ENCODE results near the gene SCAMP1. TPM values are rescaled to one million over a fixed set of nuclear protein-coding genes. Genes with fewer than 3 reads are reported as not detected.

The SCAMP1 gene
- total RNA-seq, 2 donors from 2014 or later = 32.8 to 38.0 TPM

DNA sequence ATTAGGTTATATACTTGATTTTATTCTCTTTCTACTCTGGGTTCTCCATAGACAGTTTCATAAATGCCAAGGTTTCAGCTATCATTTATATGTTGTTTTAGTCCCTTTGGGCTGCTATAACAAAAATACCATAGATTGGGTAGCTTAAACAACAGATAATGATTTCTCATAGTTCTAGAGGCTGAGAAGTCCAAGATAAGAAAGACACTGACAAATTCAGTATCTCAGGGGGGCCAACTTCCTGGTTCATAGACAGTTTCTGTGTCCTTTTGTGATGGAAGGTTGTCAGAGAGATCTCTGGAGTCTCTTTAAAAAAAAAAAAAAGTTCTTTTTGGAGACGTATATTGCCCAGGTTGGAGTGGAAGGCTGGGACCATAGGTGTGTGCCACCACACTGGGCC lies 113.3 kb downstream of the SCAMP1 start:
- DNase-seq = no peak
- intact Hi-C loops (cut with DNase I) = loop anchor here in 1 of 2 donors (5.0 to 10.0 kb wide), 2 partner anchors 59 to 151 kb away; no protein-coding TSS in a partner anchor
- no peak for ATAC-seq

DNA sequence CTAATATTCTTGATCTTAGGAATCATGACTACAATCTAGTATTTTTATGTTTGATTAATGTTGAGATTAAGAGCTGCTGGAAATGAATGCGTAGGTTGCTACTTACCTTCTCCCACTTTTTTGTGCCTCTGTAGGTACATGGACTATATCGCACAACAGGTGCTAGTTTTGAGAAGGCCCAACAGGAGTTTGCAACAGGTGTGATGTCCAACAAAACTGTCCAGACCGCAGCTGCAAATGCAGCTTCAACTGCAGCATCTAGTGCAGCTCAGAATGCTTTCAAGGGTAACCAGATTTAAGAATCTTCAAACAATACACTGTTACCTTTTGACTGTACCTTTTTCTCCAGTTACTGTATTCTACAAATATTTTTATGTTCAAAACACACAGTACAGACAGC lies 115.0 kb downstream of the SCAMP1 start:
- no peak for DNase-seq
- ATAC-seq = no peak
- intact Hi-C loops (cut with DNase I) = loop anchor here in 1 of 2 donors (10.0 kb wide), 1 partner anchor 149 kb away; no protein-coding TSS in a partner anchor

DNA sequence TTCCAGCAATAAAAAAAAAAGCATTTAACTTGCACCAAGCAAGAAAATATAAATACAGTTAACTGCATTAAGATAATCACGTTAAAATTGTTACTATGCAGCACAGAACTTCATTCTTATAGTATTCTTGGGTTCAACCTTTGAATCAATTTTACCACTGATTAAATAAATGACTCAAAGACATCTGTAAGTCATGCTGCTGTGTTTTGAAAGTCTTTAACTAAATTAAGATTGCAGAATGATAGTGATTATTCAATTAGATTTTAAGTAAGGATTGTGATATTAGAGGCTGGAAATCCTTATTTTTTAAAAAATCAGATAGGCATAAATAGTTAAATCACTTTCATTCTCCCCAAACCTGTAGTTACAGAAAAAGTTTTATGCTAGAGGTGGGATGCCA lies 116.4 kb downstream of the SCAMP1 start:
- intact Hi-C loops (cut with DNase I) = loop anchor here in 1 of 2 donors (10.0 kb wide), 1 partner anchor 148 kb away; no protein-coding TSS in a partner anchor
- DNase-seq (no peak), ATAC-seq (no peak)

DNA sequence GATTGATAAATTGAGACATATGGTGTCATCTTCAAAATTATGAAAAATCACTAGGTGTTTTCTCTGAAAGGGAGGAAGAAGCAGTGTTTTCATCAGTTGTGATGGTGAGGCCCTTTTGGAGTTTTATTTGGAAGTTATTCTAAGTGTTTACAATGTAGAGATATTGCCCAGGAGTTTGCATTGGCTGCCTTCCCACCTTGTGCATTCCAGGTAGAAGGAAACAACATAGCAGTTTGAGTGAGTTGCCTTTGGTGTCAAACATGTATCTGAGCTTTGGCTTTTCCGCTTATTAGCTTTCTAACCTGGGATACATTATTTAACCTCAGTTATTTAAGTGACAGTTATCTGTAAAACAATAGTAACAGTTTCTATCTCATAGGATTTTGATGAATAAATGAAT lies 122.5 kb downstream of the SCAMP1 start:
- DNase-seq (no peak), ATAC-seq (no peak)
- intact Hi-C loops (cut with DNase I) = no loop called here

DNA sequence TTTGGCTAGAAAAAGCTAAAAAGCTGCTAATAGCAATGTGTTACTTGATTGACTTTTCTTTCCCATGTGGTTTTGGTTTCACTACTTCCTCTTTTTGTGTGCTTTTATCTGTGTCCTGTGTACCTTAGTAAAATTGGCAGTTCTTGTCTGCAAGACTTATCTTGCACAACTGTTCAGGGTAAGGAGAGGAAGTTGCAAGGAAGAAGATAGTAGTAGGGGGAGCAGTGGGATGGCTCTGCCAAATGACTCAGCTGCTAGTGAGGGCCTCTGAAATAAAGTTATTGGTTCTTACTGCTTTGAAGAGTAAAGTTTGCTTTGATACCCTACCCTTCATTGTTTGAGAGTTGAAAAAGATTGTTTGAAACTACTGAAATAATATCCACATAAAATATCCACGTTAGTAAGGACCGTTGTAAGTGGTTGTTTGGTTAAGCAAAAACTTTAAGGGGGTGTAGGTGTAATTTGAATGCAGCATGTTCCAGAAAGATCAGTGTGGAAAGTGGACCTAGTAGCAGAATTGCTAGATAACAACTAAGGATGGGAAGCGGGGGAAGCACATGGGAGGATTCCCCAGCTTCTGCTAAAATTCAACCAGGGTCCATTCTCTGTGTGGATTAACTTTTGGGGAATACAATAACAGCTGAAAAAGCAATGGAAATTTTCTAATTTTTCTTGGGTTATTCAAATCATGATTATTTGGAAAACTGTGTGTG lies 123.5 kb downstream of the SCAMP1 start:
- DNase-seq (peak; percentile 31), ATAC-seq (peak; percentile 50 to 90)
- intact Hi-C loops (cut with DNase I) = no loop called here

DNA sequence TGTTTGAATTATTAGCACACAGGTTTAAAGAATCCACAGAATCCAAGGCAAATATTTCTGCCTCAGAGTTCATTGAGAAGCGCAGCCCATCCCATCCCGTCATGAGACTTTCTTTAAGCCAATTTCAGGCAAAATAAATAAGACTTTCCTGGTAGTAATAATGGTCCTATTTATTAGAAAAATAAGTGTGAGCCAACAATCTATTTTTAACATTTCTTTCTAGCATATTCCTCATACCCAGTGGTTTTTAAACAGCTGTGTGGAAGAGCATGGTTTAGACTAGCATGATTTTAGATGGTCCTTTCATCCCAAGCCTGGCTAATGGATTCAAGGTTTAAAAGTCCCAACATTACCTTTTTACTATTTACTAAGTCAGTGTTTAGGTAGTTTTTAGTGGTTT lies 125.8 kb downstream of the SCAMP1 start:
- peak in 1 of 2 donors; percentile 24 for ATAC-seq
- DNase-seq = no peak
- intact Hi-C loops (cut with DNase I) = no loop called here

DNA sequence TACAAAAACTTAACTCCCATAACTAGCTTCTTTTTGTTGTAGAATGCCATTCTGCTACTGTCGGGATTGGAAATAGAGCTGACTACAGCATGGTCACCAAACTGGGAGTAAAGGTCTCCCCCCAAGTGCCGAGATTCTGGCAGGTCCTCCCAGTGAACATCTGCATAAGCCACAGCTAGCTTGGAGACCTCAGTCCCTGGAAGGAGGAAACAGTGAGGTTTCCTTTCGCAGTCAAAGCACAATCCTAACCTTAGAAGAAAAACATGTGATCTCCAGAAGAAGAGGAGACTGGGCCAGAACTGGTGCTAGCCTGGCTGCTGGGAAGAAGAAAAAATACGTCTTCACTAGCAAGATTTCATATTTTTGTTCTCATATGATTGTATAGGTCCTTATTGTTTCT lies 127.4 kb downstream of the SCAMP1 start:
- ATAC-seq = no peak
- DNase-seq = no peak
- intact Hi-C loops (cut with DNase I) = no loop called here

DNA sequence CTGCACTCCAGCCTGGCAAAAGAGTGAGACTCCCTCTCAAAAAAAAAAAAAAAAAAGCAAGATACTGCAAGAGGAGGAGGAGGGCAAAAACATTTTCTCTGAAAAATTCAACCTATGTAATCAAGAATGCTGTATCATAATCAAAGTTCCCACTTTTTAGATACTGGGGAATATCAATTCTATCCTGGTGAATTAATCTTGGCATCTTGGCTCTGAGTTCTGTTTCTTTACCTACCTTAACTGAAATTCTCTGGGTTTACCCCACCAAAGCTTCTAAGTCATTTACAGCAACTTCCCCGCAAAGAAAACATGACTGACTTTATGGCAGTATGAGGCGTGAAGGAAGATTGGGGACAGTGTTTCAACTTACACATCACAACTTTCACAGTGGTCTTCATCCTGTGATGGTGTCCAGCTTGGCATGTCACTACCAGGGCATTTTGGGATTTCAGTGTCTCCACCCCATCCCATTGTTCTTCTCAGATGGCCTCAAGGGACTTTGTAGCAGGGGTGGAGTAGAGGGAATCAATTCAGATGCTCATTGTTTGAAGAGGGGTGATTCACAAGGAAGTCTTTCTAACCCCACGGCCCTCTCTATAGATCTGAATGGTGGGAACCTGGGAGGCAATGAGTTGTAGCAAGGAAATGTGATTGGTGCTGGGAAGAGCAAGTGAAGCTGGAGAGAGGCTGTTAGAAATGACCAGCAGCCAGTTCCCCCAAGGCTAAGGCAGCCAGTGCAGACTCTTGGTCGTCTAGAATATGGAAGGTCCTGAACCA lies 130.5 kb downstream of the SCAMP1 start:
- intact Hi-C loops (cut with DNase I) = no loop called here
- no peak for DNase-seq
- no peak for ATAC-seq

DNA sequence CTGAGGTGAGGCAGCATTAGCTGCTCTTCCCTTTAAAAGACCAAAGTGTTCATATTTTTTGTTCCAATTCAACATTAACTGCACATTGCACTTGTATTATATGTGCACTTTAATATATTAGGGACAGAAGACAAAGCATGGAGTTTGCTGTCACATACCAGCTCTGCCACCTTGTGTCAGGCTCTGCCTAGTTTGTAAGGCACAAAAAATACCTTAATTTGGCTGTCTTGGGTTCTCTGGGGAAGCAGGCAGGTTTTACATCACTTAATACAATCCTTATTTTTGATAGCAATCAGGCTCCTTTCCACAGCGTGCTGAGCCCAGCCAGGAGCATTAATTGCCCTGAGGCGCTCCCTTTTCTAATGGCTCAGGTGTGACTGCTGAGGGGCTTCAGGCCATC lies 131.8 kb downstream of the SCAMP1 start:
- intact Hi-C loops (cut with DNase I) = no loop called here
- DNase-seq = no peak
- ATAC-seq = no peak

DNA sequence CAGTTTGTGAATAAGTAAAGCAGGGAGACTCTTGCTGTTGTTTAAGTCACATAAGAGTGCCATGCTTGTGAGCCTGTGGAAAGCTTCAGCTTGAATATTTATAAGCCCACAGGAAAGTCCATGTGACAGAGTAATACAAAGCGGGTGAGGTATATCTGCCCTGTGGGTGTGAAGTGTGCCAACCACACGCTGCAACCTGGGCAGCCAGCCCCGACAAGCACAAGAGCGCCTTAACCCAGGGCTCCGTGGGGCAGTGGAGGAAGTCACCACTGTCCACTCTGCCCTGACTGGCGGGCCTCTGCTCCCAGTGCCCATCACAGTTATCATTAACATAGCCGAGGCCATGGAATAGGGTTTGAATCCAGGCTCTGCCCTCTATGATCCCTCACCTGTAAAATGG lies 132.2 kb downstream of the SCAMP1 start:
- ATAC-seq (no peak), DNase-seq (no peak)
- intact Hi-C loops (cut with DNase I) = no loop called here

DNA sequence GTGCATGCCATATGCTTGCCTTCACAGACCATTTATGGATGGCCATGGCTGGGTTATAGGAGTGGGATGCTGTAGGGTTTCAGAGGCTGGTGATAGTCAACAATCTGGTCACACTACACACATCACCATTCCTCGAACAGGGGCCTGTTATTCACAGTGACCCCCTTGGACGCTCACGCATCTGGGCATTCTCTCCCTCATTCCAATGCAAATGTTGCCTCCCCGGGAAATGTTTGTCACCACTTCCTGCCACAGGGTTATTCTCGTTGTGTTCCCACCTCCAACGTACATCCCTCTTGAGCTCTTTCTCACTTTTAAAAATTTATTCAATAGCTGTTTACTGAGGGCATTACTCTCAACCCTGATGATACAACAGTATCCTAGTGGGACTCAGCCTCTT lies 135.4 kb downstream of the SCAMP1 start:
- ATAC-seq (no peak), DNase-seq (no peak)
- intact Hi-C loops (cut with DNase I) = no loop called here

DNA sequence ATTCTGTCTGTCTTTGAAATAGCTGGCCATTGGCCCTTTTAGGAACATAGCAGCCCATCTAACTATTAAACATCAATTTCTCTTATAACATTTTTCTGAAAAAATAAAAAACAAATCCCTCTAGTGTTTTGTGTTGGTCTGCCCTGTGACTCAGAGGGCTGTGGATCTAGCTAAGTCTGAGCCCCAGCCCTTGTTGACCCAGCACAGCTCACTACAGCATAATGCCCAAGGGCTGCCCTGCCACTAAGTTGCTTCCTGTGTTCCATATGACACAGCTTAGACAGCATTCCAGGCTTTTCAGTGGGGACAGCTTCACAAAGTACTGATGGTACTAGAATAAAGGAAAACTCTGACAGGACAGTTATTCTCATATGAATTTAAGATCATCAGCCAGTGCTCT lies 136.0 kb downstream of the SCAMP1 start:
- DNase-seq (peak; percentile 25), ATAC-seq (peak; percentile 43 to 66)
- intact Hi-C loops (cut with DNase I) = no loop called here

DNA sequence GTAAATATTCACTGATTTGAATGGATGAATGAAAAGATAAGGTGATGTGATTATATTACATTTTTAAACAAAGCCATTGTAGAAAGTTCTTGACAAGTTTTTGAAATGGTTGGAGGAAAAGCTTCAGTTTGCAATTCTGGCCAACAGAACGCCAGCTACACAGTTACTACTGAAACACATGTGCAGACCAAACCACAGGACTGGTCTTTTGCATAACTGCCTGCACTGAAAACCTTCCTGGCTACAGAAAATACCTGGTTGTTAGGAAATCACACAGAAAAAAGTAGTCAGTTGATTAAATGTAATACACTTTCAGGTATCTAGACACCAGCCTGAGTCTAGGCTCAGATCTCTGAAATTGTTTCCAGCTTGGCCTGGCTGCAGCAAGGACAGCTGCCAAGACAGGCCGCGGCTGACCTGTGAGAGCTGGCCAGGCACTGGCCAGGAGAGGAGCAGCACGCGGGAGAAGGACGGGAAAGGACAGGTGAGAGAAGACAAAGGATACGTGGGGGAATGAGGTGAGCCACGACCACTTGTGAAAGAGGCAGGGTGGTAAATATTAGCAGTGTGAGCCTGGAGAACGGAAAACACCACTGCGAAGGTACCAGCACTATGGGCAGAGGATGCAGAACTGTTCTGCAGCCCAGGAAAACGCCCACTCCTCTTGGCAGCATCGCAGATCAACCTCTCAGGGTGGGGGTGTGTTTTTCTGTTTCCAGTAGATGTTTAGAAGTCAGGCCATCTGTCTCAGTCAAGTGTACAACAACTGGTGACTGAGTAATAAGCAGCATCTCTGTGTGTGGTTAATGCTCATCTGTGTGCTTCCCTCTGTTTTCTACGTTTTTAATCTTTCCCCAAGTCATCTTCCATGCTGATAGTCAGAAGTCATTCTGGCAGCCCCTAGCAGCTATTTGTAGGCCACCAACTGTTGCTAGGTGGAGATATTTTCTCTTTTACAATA lies 137.4 kb downstream of the SCAMP1 start:
- intact Hi-C loops (cut with DNase I) = no loop called here
- ATAC-seq (peak in 1 of 2 donors; percentile 64), DNase-seq (no peak)

DNA sequence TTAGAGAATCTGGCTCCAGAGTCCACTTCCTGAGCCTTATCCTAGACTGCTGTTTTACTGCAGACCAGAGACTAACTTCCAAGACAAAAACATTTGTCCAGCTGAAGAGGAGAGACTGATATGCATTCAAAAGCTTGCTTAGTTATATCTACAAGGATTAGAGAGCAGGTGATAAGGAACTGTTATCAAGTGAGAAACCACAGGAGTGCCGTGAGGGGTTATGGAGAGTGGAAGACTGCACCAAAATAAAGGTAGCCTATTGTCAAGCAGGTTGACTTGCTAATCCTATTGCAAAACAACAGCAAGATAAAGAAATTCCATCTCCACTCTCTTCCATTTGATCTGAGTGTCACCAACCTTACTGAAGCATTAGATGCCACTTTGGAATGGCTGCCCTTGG lies 139.1 kb downstream of the SCAMP1 start:
- no peak for ATAC-seq
- no peak for DNase-seq
- intact Hi-C loops (cut with DNase I) = no loop called here

DNA sequence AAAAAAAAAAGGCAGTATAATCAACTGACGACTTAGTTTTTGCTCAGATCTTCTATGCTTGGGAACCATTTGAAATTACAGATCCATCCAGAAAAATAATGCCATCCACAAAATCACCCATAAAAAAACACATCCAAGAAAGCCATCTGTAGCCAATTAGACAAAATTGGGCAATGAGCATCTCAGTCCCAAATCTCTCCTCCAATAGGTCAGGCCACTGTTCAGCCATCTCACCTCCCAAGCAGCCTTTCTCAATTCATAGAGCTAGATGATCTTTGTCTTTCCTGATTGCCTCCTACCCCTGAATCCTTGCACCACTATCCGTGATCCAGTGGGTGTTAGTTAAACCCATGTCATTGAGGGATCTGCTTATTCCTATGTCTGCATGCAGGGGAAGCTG lies 139.6 kb downstream of the SCAMP1 start:
- DNase-seq (no peak), ATAC-seq (no peak)
- intact Hi-C loops (cut with DNase I) = no loop called here

DNA sequence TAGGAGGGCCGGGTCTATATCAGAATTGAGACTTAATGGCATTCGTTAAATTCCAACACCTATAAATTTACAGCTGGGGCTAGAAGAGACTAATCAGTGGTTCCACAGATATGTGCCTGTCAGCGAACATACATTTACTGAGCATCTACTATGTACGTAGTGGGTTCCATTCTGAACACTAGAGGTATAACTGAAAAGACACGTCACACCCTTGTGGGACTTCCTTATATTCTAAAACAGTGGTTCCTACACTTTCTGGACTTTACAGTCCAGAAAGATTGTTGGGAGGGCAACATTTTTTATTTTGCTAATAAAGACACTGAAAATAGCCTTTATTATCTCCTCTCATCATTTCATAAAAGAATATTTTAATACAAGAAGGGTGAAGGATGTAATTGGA lies 140.5 kb downstream of the SCAMP1 start:
- ATAC-seq (no peak), DNase-seq (no peak)
- intact Hi-C loops (cut with DNase I) = no loop called here

DNA sequence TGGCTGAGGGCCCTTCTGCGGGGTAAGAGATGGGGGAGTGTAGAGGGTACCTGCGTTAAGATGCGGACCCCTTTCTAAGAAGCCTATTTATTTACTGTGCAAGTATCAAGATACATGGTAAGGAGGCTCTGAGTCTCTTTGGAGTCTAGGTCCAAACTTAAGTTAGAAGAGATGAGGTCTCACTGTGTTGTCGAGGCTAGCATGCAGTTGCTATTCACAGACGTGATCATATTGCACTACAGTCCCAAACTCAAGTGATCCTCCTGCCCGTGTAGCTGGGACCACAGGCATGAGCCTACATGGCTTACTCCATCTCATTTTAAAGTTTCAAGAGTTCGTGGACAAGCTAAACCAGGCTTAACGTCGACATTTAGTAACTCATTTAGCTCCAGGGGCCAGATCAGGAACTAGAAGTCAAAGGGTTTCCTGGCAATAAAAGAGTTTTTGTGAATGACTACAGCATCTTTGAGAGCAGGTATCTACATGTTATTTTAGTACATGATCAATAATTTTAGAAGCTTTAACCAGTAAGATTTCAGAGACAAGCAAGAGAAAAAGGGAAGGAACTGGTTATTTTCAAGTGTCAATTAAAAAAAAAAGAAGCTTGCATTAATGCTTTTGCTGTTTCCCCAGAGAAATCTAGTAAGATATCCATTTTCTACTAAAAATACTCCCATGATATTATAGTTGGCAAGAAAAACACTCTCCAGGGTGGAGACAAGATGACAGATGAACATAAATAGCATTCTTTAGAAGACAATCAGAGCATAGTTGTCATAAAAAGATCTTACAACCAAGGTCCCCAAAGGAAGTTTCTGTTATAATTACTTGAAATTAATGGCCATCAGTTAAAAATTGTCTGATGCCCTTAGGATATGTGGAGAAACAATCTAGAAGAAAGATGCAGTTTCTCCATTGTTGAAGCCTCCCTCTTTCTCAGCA lies 141.3 kb downstream of the SCAMP1 start:
- intact Hi-C loops (cut with DNase I) = no loop called here
- DNase-seq = no peak
- ATAC-seq = no peak

DNA sequence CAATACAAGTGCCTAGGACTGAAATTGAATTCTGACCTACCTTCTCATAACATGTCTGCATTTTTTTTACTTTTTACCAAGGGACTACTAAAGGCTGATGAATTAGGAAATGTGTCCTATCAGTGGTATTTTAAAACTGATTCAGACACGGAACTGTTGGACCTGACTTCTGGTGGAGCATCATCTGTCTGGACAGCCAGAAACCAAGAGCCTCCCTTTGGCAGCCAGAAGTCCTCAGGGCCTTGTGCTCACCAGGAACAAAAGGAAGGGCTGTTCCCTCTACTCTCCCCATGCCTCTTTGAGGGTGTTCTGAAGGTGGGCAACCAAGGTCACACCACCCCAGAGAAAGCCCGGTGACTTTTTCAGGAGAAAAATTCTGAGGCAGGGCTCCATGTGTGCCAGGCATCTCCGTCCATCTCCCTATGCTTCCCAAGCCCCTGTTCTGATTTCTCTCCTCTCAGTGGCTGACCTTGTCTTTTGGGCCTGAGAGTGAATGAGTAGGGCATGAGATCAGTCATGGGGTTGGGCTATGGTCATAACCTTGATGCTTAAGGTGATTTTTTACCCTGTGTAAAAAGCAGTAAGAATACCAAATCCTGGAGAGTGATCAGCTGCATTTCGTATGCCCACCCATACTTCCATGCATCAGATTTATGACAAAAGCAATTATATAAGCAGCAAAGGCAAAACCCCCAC lies 143.7 kb downstream of the SCAMP1 start:
- DNase-seq (no peak), ATAC-seq (peak in 1 of 2 donors; percentile 18)
- intact Hi-C loops (cut with DNase I) = no loop called here
